Adrenal gland (tissue), 12 donors: Measurements from ENCODE around the gene MAS1L. TPM values are rescaled to one million over a fixed set of nuclear protein-coding genes. Genes with fewer than 3 reads are reported as not detected.

Experiments
- DNase-seq, 7 donors: peaks; one replicate each; pipeline ENCODE4 v3.0.0-alpha.2; 2019 to 2020
- H3K27ac ChIP-seq, 5 donors: fragments of 200-600 bp; sonication (generic) in 4 of 5; 1 replicate in 3 of 5; 2 replicates in 2 of 5; pipeline versions ENCODE4 v1.5.1 to v1.8.0; 2016 to 2020; ENCODE audit warnings: mild to moderate bottlenecking in 1 of 5
- H3K27me3 ChIP-seq: fragments of 200-600 bp; 2 replicates; pipeline ENCODE4 v1.8.0; 2021
- H3K36me3 ChIP-seq, 2 donors: fragments of 200-600 bp; replicated peaks in 1 of 2; 1 replicate in 1 of 2; 2 replicates in 1 of 2; pipeline versions ENCODE4 v1.5.1 to v1.8.0; 2018 to 2022
- H3K4me1 ChIP-seq, 2 donors: fragments of 200-600 bp; replicated peaks in 1 of 2; 1 replicate in 1 of 2; 2 replicates in 1 of 2; pipeline versions ENCODE4 v1.5.1 to v1.8.0; 2018 to 2021
- H3K4me3 ChIP-seq, 4 donors: fragments of 200-600 bp; sonication (generic) in 3 of 4; one replicate each; pipeline ENCODE4 v1.5.1; 2016 to 2018
- H3K9me3 ChIP-seq, 3 donors: fragments of 200-600 bp; sonication (generic) in 1 of 3; replicated peaks in 1 of 3; 1 replicate in 2 of 3; 2 replicates in 1 of 3; pipeline versions ENCODE4 v1.5.1 to v1.8.0; 2016 to 2021
- CTCF ChIP-seq, 6 experiments: fragments of 450-650 bp in 4 of 6; fragments of 200-600 bp in 2 of 6; sonication (generic) in 1 of 6; IDR thresholded peaks; 1 replicate in 5 of 6; 2 replicates in 1 of 6; pipeline versions ENCODE4 v1.5.1 to v1.8.0; 2016 to 2021; ENCODE audit warnings: antibody characterized with exemption in 6 of 6, mild to moderate bottlenecking in 2 of 6, moderate library complexity in 1 of 6
- POLR2A ChIP-seq, 2 donors: fragments of 450-650 bp; IDR thresholded peaks; one replicate each; pipeline ENCODE4 v1.6.1; 2017; ENCODE audit warnings: antibody characterized with exemption in 2 of 2, mild to moderate bottlenecking in 2 of 2, moderate library complexity in 1 of 2
- WGBS, 4 donors: extraction: QIAGEN DNeasy Blood & Tissue Kit in 2 of 4; methylation state at CpG; one replicate each; pipeline versions ENCODE4 v1.1.5 to v1.1.7; 2013 to 2017; 5-methylcytosine and 5-hydroxymethylcytosine counted together
- intact Hi-C, 2 donors: fragments of 100-400 bp; cut with DNase I; formaldehyde crosslinking; loops; one replicate each; pipeline versions ENCODE4 v1.14.1 to v1.15.0; 2022 to 2023
- polyA plus RNA-seq, 3 donors: library from polyadenylated mRNA; stranded (reverse); fragments of 200-250 nt in 2 of 3; fragments of 350-450 nt in 1 of 3; fragmentation: Illumina TruSeq in 1 of 3; extraction: RNeasy Lipid Tissue Mini Kit (QIAGEN cat#74804) in 1 of 3; gene quantifications; one replicate each; pipeline ENCODE4 v1.2.3, GENCODE V29; 2013 to 2014
- total RNA-seq, 9 donors: library from RNA; depleted of rRNA in 4 of 9; stranded (reverse); fragments of >200 nt in 4 of 9; fragments of 120-200 nt in 1 of 9; fragmentation: NEBNext Ultra II Directional in 1 of 9; extraction: Animal tissue kit (Norgen Biotek cat#: 25700) in 1 of 9; gene quantifications; one replicate each; pipeline versions ENCODE4 v1.1.0 to v1.2.4, GENCODE V29; 2013 to 2023
- donor health status: healthy with polysubstance abuse.
- donor health status: Bipolar disorder and iron deficiency.
- donor health status: DM: yes; HTN: yes; CAD: no.
- donor health status: DM: no; HTN: no; CAD: no.
- donor health status: DM: no; HTN: no; CAD: no.
- donor health status: DM: yes; HTN: yes; CAD: no.

The MAS1L gene
- total and polyA plus RNA-seq, 12 donors, result not detected

GRCh38 chr6:29517245-29517644 is 29.5 kb upstream of the MAS1L start:
- no peak for DNase-seq
- Histone ChIP-seq H3K27ac (no peak overlapping the region), H3K4me1 (no peaks in the 10 kb centered on the region), H3K9me3 (no peaks in the 10 kb centered on the region), H3K4me3 (no peak overlapping the region), H3K27me3 (no peaks in the 10 kb centered on the region), H3K36me3 (no peaks in the 10 kb centered on the region)
- TF ChIP-seq CTCF (IDR thresholded peaks at IDR 0.05) (no peak), POLR2A (IDR thresholded peaks at IDR 0.05) (no peak)
- WGBS, 4 donors, result 56 to 100% (median 63%) methylated on average over 1 of the region's 1 CpG
- intact Hi-C loops, result no loop called here

GRCh38 chr6:29516108-29516507 is 28.4 kb upstream of the MAS1L start:
- Histone ChIP-seq H3K4me3 (no peak overlapping the region), H3K36me3 (no peaks in the 10 kb centered on the region), H3K27ac (no peak overlapping the region), H3K9me3 (no peaks in the 10 kb centered on the region), H3K4me1 (no peaks in the 10 kb centered on the region), H3K27me3 (no peaks in the 10 kb centered on the region)
- 41 to 55% (median 46%) methylated on average over 6 of the region's 6 CpGs for WGBS, 4 donors
- TF ChIP-seq POLR2A (IDR thresholded peaks at IDR 0.05) (no peak), CTCF (IDR thresholded peaks at IDR 0.05) (no peak)
- no peak for DNase-seq
- intact Hi-C loops, result no loop called here

- intact Hi-C loops, result no loop called here
- Histone ChIP-seq H3K27ac (no peak overlapping the region), H3K9me3 (no peaks in the 10 kb centered on the region), H3K27me3 (no peaks in the 10 kb centered on the region), H3K36me3 (no peaks in the 10 kb centered on the region), H3K4me3 (no peak overlapping the region), H3K4me1 (no peaks in the 10 kb centered on the region)
- no peak for DNase-seq
- no peak for TF ChIP-seq CTCF (IDR thresholded peaks at IDR 0.05)
- WGBS, 4 donors, result 75 to 89% (median 76%) methylated on average over 2 of the region's 2 CpGs
Observed at GRCh38 chr6:29510746-29511300, 23.1 kb upstream of the MAS1L start.

- intact Hi-C loops, result no loop called here
- TF ChIP-seq POLR2A (IDR thresholded peaks at IDR 0.05) (no peak), CTCF (IDR thresholded peaks at IDR 0.05) (no peak)
Observed at GRCh38 chr6:29510202-29510601, 22.4 kb upstream of the MAS1L start.

More at GRCh38 chr6:29510202-29510601, 22.4 kb upstream of the MAS1L start:
- H3K36me3 ChIP-seq, result no peaks in the 10 kb centered on the region
- no peak overlapping the region for H3K4me3 ChIP-seq
- no peaks in the 10 kb centered on the region for H3K4me1 ChIP-seq
- no peaks in the 10 kb centered on the region for H3K9me3 ChIP-seq
- peak in 1 of 7 donors; percentile 43 for DNase-seq
- no peaks in the 10 kb centered on the region for H3K27me3 ChIP-seq
- 41 to 64% (median 57%) methylated on average over 4 of the region's 4 CpGs for WGBS, 4 donors
- H3K27ac ChIP-seq, result no peak overlapping the region
